AG09309 (cell line): ENCODE data around the gene RCBTB1.
A peak's percentile ranks its signal among the peaks of the same experiment; 100 is the strongest.
"Not testable (repeated sequence)": the region's sequence is repeated elsewhere in the genome, so short reads cannot be mapped to it uniquely, and the experiment has no call there.

Source experiments
- DNase-seq: peaks from one replicate; pipeline ENCODE4 v3.0.0-alpha.2; 2010; ENCODE audit warnings: low read depth
- H3K4me3 ChIP-seq: 2 replicates; pipeline ENCODE4 v1.5.1; 2011; ENCODE audit warnings: mild to moderate bottlenecking, low read depth, low read length, moderate library complexity; ENCODE audit not compliant: control insufficient read depth
- CTCF ChIP-seq: IDR thresholded peaks from 2 replicates; pipeline ENCODE4 v1.5.1; 2011; ENCODE audit warnings: mild to moderate bottlenecking, low read depth, low read length, inconsistent platforms; ENCODE audit not compliant: insufficient read depth, control insufficient read depth; ENCODE audit errors: missing control alignments

RCBTB1 gene

GRCh38 chr13:49615836-49616675 is 30.7 kb upstream of the RCBTB1 start:
- no peak for TF ChIP-seq CTCF
- H3K4me3 ChIP-seq = no peak overlapping the region
- DNase-seq = no peak

GRCh38 chr13:49612042-49612441 is 26.7 kb upstream of the RCBTB1 start:
- H3K4me3 ChIP-seq, DNase-seq: not testable (repeated sequence)

DNA sequence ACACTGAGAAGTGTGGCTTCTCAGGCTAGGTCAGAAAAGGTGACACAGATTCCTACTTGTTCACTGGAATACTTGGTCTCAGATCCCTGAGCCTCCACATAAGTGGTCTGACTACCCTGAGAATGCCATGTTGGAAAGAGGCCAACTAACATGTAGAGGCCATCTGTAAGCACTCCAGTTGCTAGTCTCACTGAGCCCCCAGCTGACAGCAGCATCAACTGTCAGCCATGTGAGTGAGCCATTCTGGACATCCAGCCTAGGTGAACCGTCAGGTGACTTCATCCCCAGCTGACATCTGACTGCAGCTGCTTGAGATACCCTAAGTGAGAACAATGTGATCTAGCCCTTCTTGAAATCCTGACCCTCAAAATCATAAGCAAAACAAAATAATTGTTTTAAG is 24.8 kb upstream of the RCBTB1 start:
- no peak for TF ChIP-seq CTCF
- no peak for DNase-seq
- no peak overlapping the region for H3K4me3 ChIP-seq

DNA sequence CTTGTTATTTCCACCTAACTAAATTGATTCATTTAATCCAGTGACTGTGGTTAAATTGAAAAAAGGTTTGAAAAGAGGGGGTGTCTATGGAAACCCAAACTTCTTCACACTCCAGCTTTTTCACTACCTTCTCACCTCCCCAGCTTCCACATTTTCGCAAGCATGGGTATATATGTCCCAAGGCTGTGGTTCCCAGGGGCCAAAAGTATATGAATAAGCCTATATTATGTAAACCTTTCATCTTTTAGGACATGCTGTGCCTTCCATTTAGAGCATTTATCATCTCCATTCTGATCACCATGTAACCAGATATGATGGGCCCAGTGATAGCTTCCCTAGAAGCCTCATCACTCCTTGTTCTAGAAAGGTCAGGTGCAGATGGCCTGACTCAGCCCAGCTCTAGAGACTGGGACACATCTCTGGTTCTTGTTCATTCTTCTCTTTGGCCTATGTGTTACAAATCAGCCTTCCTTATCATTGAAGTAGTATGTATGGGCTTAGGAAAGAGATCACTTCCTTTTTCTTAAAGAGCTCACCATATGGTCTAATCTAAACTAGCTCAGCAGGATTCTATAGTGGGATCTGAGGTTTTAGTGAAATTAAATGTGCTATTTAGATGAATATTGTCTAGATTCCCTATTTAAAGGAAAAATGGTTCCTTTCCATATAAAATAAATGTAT is 23.4 kb upstream of the RCBTB1 start:
- no peak for DNase-seq
- no peak for TF ChIP-seq CTCF
- no peak overlapping the region for H3K4me3 ChIP-seq

DNA sequence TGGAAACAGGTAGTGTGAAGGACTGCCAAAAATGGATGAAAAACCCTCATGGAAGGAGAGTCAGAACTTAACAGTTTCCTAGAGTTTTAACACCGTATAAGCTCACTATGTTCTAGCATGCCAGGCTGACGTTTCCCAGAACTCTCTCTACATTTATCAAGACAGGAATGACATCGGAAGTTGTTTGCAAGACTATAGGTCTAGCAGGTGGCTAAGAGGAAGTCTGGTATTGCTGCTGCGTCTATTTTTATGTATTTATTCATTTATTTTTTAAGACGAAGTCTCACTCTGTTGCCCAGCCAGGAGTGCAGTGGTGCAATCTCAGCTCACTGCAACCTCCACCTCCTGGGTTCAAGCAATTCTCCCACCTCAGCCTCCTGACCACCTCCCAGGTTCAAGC is 22.4 kb upstream of the RCBTB1 start:
- DNase-seq = no peak
- TF ChIP-seq CTCF = no peak
- no peak overlapping the region for H3K4me3 ChIP-seq

DNA sequence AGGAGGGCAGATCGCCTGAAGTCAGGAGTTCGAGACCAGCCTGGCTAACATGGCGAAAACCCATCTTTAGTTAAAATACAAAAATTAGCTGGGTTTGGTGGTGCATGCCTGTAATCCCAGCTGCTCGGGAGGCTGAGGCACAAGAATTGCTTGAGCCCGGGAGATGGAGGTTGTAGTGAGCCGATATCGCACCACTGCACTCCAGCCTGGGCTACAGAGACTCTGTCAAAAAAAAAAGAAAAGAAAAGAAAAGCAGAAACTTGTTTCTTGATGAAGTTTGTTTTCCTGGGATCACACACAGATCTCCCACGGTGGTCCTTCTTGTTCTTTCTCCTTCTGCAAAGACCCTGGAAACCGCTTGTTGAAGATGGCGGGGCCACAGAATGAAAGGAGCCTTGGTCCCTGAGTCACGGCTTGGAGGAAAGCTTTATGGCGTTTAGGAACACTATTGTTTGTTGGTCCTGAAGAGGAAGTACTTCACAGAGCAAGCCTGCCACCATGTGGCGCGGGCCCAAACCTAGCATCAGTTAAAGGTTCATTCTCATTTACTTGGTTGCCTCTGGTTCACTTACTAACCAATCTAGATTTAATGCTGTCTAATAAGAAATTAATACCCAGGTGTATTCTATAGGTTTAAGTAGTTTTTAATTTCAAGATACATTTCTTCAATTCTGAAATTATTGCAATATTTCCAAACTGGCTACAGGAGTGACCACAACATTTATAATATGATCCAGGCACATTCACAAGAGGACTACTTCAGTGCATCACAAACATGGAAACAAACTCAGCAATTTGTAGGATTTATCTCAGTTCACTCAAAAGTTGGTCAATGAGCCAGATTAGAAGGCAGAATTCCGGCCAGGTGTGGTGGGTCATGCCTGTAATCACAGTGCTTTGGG is 21.6 kb upstream of the RCBTB1 start:
- H3K4me3 ChIP-seq = no peak overlapping the region; the same call in 1 of the 2 replicates
- peak; percentile 63 for DNase-seq
- peak; percentile 78 for TF ChIP-seq CTCF
